HUES48 (cell line): ENCODE data around the gene L3MBTL1.
"Not testable (repeated sequence)": the region's sequence is repeated elsewhere in the genome, so short reads cannot be mapped to it uniquely, and the experiment has no call there.

ENCODE experiments used
- H3K27ac ChIP-seq: one replicate; pipeline ENCODE4 v1.7.0; 2013; ENCODE audit warnings: low read depth, low read length, inconsistent platforms
- H3K27me3 ChIP-seq: 2 replicates; pipeline ENCODE4 v1.6.1; 2013; ENCODE audit warnings: mild to moderate bottlenecking, low read length; ENCODE audit not compliant: control insufficient read depth, insufficient read depth
- H3K36me3 ChIP-seq: 2 replicates; pipeline ENCODE4 v1.6.1; 2013; ENCODE audit warnings: low read length; ENCODE audit not compliant: control insufficient read depth, insufficient read depth
- H3K4me1 ChIP-seq: 2 replicates; pipeline ENCODE4 v1.6.1; 2013; ENCODE audit warnings: mild to moderate bottlenecking, low read length; ENCODE audit not compliant: control insufficient read depth, insufficient read depth
- H3K4me3 ChIP-seq: 2 replicates; pipeline ENCODE4 v1.5.1; 2013; ENCODE audit warnings: mild to moderate bottlenecking, low read depth, low read length
- H3K9ac ChIP-seq: 2 replicates; pipeline ENCODE4 v1.6.1; 2013; ENCODE audit warnings: mild to moderate bottlenecking, low read depth, low read length, moderate library complexity
- H3K9me3 ChIP-seq: 2 replicates; pipeline ENCODE4 v1.6.1; 2013; ENCODE audit warnings: low read length; ENCODE audit not compliant: control insufficient read depth, insufficient read depth

Gene L3MBTL1

DNA sequence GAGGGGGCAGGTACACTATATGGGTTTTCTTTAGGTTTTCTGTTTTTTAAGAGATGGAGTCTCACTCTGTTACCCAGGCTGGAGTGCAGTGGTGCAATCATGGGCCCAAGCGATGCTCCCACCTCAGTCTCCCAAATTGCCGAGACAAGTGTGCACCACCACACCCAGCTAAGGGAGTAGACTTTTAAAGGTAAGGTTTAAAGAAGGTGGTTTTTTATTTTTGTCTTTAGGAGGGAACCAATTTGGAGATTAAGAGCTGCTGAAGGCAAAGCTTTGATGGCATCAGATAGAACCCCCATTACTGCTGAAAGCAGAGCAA is 41.9 kb upstream of the L3MBTL1 start:
- H3K27ac ChIP-seq: no peak overlapping the region
- H3K4me1 ChIP-seq: no peaks in the 10 kb centered on the region; the same call in 1 of the 2 replicates
- peaks cover 51% of the 10 kb centered on the region for H3K36me3 ChIP-seq

GRCh38 chr20:43467589-43467988 is 39.9 kb upstream of the L3MBTL1 start:
- H3K27me3 ChIP-seq: no peaks in the 10 kb centered on the region

More for the DNA sequence above, 41.9 kb upstream of the L3MBTL1 start:
- Histone ChIP-seq H3K4me3 (no peak overlapping the region), H3K9me3 (no peaks in the 10 kb centered on the region), H3K9ac (no peak overlapping the region), H3K27me3 (no peaks in the 10 kb centered on the region)

GRCh38 chr20:43472671-43473380 is 34.7 kb upstream of the L3MBTL1 start:
- no peak overlapping the region for H3K4me3 ChIP-seq
- no peak overlapping the region for H3K27ac ChIP-seq
- no peaks in the 10 kb centered on the region for H3K27me3 ChIP-seq
- H3K4me1 ChIP-seq: no peaks in the 10 kb centered on the region
- no peaks in the 10 kb centered on the region for H3K36me3 ChIP-seq
- H3K9ac ChIP-seq: no peak overlapping the region
- no peaks in the 10 kb centered on the region for H3K9me3 ChIP-seq

More at GRCh38 chr20:43467589-43467988, 39.9 kb upstream of the L3MBTL1 start:
- H3K27ac ChIP-seq: no peak overlapping the region
- H3K9me3 ChIP-seq: no peaks in the 10 kb centered on the region
- H3K36me3 ChIP-seq: peaks cover 31% of the 10 kb centered on the region
- H3K4me1 ChIP-seq: no peaks in the 10 kb centered on the region
- no peak overlapping the region for H3K9ac ChIP-seq
- no peak overlapping the region for H3K4me3 ChIP-seq

DNA sequence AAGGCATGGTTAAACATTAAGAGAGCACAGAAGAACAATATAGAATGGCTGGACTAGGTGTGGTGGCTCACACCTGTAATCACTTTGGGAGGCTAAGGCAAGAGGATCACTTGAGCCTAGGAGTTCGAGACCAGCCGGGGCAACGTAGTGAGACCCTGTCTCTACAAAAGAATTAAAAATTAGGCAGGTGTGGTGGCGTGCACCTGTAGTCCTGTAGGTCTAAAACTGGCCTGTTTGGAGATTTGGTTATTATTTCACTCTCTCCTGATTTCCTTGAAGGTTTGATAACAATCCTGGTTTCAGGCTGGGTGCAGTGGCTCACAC is 34.2 kb upstream of the L3MBTL1 start:
- Histone ChIP-seq H3K27me3 (no peaks in the 10 kb centered on the region), H3K9me3 (no peaks in the 10 kb centered on the region), H3K27ac (no peak overlapping the region), H3K9ac (no peak overlapping the region), H3K4me3 (no peak overlapping the region), H3K36me3 (no peaks in the 10 kb centered on the region), H3K4me1 (no peaks in the 10 kb centered on the region)

- no peaks in the 10 kb centered on the region for H3K36me3 ChIP-seq
- no peaks in the 10 kb centered on the region for H3K9me3 ChIP-seq
- H3K27me3 ChIP-seq: no peaks in the 10 kb centered on the region
- no peak overlapping the region for H3K9ac ChIP-seq
- H3K4me3 ChIP-seq: no peak overlapping the region
- H3K4me1 ChIP-seq: no peaks in the 10 kb centered on the region
- H3K27ac ChIP-seq: no peak overlapping the region
These were observed 30.3 kb upstream of the L3MBTL1 start for GRCh38 chr20:43477193-43477592.

- Histone ChIP-seq H3K9me3 (no peaks in the 10 kb centered on the region), H3K9ac (no peak overlapping the region), H3K4me3 (no peak overlapping the region), H3K36me3 (no peaks in the 10 kb centered on the region), H3K27ac (no peak overlapping the region), H3K4me1 (no peaks in the 10 kb centered on the region), H3K27me3 (no peaks in the 10 kb centered on the region)
These were observed 29.9 kb upstream of the L3MBTL1 start for GRCh38 chr20:43477619-43478018.

DNA sequence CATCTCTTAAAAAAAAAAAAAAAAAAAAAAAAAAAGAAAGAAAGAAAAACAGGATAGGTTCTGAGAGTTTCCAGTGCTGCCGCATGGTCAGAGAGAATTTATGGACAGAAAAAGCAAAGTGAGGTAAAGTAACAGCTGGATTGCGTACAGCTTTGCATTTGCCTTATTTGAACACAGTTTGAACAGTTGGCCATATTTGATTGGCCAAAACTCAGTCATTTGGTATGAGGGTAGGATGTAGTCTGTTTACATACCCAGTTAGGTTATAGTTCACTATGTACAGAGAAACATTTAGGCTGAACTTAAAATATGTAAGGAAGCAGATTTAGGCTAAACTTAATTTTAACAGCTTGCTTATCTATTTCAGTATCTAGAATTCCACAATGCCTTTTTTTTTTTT is 17.5 kb upstream of the L3MBTL1 start:
- H3K4me1 ChIP-seq: no peaks in the 10 kb centered on the region
- H3K4me3 ChIP-seq: no peak overlapping the region
- H3K27ac ChIP-seq: no peak overlapping the region
- no peaks in the 10 kb centered on the region for H3K27me3 ChIP-seq
- no peak overlapping the region for H3K9ac ChIP-seq
- no peaks in the 10 kb centered on the region for H3K36me3 ChIP-seq
- H3K9me3 ChIP-seq: peaks cover 6% of the 10 kb centered on the region

DNA sequence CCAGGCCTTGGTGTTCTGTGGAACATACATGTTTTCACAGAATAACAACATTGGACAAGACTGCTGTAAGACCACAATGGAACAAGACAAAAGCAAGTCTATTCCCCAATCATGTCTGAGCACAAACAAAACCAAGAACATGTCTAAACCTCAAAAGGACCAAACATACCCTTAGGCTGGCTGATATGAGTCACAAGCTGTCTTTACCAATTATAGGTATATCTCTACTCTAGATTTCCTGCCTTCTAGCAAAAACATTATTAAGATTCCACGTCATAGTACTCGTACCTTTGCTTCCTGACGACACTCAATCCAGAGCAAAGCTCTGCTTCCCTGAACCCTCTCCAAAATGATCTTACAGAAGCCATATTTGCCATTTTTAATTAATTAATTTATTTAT is 15.4 kb upstream of the L3MBTL1 start:
- H3K9me3 ChIP-seq: peaks cover 3% of the 10 kb centered on the region; the same call in 1 of the 2 replicates
- no peak overlapping the region for H3K27ac ChIP-seq
- no peak overlapping the region for H3K9ac ChIP-seq
- no peaks in the 10 kb centered on the region for H3K4me1 ChIP-seq
- no peaks in the 10 kb centered on the region for H3K27me3 ChIP-seq
- no peak overlapping the region for H3K4me3 ChIP-seq
- no peaks in the 10 kb centered on the region for H3K36me3 ChIP-seq

GRCh38 chr20:43495388-43495787 is 12.1 kb upstream of the L3MBTL1 start:
- H3K9ac ChIP-seq: no peak overlapping the region

DNA sequence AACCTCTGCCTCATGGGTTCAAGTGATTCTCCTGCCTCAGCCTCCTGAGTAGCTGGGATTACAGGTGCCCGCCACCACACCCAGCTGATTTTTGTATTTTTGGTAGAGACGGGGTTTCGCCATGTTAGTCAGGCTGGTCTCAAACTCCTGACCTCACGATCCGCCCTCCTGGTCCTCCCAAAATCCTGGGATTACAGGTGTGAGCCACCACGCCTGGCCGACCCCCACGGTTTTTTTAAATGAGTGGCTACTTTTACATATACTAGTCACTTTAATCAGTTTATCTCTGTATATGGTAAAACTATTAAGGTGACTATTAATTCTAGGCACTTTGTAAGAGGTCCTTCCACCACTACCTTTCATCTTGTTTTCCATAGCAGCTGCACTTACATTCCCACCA is 5.5 kb upstream of the L3MBTL1 start:
- H3K27ac ChIP-seq, H3K9ac ChIP-seq, H3K36me3 ChIP-seq, H3K4me3 ChIP-seq, H3K9me3 ChIP-seq, H3K4me1 ChIP-seq: not testable (repeated sequence)
- H3K27me3 ChIP-seq: peaks cover 12% of the 10 kb centered on the region

More at GRCh38 chr20:43495388-43495787, 12.1 kb upstream of the L3MBTL1 start:
- no peaks in the 10 kb centered on the region for H3K36me3 ChIP-seq
- H3K4me3 ChIP-seq: no peak overlapping the region
- no peak overlapping the region for H3K27ac ChIP-seq
- H3K9me3 ChIP-seq: no peaks in the 10 kb centered on the region
- H3K27me3 ChIP-seq: no peaks in the 10 kb centered on the region
- H3K4me1 ChIP-seq: no peaks in the 10 kb centered on the region

- H3K36me3 ChIP-seq: no peaks in the 10 kb centered on the region
- no peaks in the 10 kb centered on the region for H3K9me3 ChIP-seq
- H3K4me3 ChIP-seq: no peak overlapping the region
- no peak overlapping the region for H3K27ac ChIP-seq
- H3K4me1 ChIP-seq: 0 out of 2 replicates have a peak, but pooled peaks cover 3% of the 10 kb centered on the region
- no peak overlapping the region for H3K9ac ChIP-seq
- H3K27me3 ChIP-seq: peaks cover 16% of the 10 kb centered on the region
These were observed 1.3 kb upstream of the L3MBTL1 start for GRCh38 chr20:43506238-43506637.
